ENCODE measurements around the gene CCN2. TPM values are rescaled to one million over a fixed set of nuclear protein-coding genes. Genes with fewer than 3 reads are reported as not detected.
"Not testable (repeated sequence)": the region's sequence is repeated elsewhere in the genome, so short reads cannot be mapped to it uniquely, and the experiment has no call there.

Gene CCN2
- total RNA-seq, 1 donor from 2014 or later: 1,296 TPM

DNA sequence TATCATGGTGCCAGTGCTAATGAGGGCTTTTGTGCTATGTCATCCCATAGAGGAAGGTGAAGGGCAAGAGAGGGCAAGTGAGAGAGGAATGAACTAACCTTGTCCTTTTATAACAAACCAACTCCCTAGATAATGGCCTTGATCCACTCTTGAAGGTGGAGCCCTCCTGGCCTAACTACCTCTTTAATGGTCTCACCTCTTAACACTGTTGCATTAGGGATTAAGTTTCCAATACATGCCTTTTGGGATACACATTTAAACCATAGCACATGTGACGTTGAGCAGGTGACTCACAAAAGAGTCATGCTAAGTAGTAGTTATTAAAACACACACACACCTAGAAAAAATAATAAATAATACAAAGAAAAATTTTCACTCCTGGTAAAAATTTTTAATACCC is 36.9 kb downstream of the CCN2 start:
- no peak overlapping the region for H3K4me3 Mint-ChIP-seq (ENCODE audit: unreplicated experiment)

DNA sequence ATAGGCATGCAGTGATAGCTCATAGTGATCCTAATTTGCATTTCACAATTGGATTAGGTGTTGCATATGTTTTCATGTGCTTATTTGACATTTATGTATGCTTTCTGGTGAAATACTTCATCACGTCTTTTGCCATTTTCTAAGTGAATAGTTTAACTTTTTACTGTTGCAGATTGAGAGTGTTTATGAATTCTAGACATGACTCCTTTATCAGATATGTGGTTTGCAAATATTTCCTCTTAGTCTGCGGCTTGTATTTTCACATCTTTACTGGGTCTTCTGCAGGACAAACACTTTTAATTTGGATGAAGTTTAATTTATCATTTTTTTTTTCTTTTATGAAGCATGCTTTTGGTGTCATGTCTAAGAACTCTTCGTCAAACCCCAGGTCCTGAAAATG is 39.2 kb downstream of the CCN2 start:
- H3K4me3 Mint-ChIP-seq (ENCODE audit: unreplicated experiment): no peak overlapping the region
- no peak for DNase-seq (ENCODE audit: low spot score)
- H3K27ac Mint-ChIP-seq (ENCODE audit: unreplicated experiment): no peak overlapping the region
- no peaks in the 10 kb centered on the region for H3K27me3 Mint-ChIP-seq (ENCODE audit: low read depth)
- H3K9me3 Mint-ChIP-seq (ENCODE audit: low read depth): no peaks in the 10 kb centered on the region
- no peaks in the 10 kb centered on the region for H3K36me3 Mint-ChIP-seq (ENCODE audit: low read depth)
- TF ChIP-seq, protein P1, sequence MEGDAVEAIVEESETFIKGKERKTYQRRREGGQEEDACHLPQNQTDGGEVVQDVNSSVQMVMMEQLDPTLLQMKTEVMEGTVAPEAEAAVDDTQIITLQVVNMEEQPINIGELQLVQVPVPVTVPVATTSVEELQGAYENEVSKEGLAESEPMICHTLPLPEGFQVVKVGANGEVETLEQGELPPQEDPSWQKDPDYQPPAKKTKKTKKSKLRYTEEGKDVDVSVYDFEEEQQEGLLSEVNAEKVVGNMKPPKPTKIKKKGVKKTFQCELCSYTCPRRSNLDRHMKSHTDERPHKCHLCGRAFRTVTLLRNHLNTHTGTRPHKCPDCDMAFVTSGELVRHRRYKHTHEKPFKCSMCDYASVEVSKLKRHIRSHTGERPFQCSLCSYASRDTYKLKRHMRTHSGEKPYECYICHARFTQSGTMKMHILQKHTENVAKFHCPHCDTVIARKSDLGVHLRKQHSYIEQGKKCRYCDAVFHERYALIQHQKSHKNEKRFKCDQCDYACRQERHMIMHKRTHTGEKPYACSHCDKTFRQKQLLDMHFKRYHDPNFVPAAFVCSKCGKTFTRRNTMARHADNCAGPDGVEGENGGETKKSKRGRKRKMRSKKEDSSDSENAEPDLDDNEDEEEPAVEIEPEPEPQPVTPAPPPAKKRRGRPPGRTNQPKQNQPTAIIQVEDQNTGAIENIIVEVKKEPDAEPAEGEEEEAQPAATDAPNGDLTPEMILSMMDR (IDR thresholded peaks at IDR 0.05): no peak
- H3K4me1 Mint-ChIP-seq (ENCODE audit: low read depth): peaks cover 4% of the 10 kb centered on the region

More for the DNA sequence above, 36.9 kb downstream of the CCN2 start:
- no peaks in the 10 kb centered on the region for H3K9me3 Mint-ChIP-seq (ENCODE audit: low read depth)
- H3K4me1 Mint-ChIP-seq (ENCODE audit: low read depth): peaks cover 12% of the 10 kb centered on the region
- no peaks in the 10 kb centered on the region for H3K27me3 Mint-ChIP-seq (ENCODE audit: low read depth)
- H3K27ac Mint-ChIP-seq (ENCODE audit: unreplicated experiment): no peak overlapping the region
- DNase-seq (ENCODE audit: low spot score): no peak
- TF ChIP-seq, protein P1 (IDR thresholded peaks at IDR 0.05): no peak
- no peaks in the 10 kb centered on the region for H3K36me3 Mint-ChIP-seq (ENCODE audit: low read depth)

DNA sequence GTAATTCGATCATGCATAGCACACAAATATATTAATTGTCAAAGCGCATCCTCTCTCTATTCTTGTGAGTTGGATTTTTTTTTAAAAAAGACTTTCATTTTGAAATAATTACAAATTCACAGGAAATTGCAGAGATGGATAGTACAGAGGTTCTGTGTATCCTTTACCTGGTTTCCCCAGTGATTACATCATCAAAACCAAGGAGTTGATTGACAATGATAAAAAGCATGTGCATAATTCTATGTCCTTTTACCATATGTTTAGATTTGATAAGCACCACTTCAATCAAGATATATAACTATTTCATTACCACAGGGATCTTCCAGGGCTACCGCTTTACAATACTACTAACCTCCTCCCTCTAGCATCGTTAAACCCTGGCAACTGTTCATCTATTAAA is 40.2 kb downstream of the CCN2 start:
- Mint-ChIP-seq H3K27ac (ENCODE audit: unreplicated experiment) (no peak overlapping the region), H3K36me3 (ENCODE audit: low read depth) (no peaks in the 10 kb centered on the region), H3K4me3 (ENCODE audit: unreplicated experiment) (no peak overlapping the region), H3K9me3 (ENCODE audit: low read depth) (no peaks in the 10 kb centered on the region), H3K4me1 (ENCODE audit: low read depth) (peaks cover 3% of the 10 kb centered on the region), H3K27me3 (ENCODE audit: low read depth) (no peaks in the 10 kb centered on the region)
- DNase-seq (ENCODE audit: low spot score): no peak
- TF ChIP-seq, protein P1 (IDR thresholded peaks at IDR 0.05): no peak

DNA sequence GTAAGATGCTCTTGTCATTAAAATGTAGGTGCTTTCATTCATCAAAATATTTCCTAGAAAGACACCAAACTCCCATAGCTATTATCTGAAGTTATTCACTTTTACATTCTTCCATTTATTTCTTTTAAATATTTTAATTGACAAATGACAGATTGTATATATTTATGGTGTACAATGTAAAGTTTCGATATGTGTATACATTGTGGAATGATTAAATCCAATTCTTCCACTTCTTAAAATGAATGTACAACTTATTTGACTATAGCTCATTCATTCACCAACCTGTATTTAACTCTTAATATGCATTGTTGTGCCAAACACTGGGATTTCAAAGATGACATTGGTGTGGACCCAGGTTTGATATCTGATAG is 41.0 kb downstream of the CCN2 start:
- Mint-ChIP-seq H3K4me1 (ENCODE audit: low read depth) (peaks cover 3% of the 10 kb centered on the region), H3K27ac (ENCODE audit: unreplicated experiment) (no peak overlapping the region), H3K9me3 (ENCODE audit: low read depth) (no peaks in the 10 kb centered on the region), H3K4me3 (ENCODE audit: unreplicated experiment) (no peak overlapping the region), H3K27me3 (ENCODE audit: low read depth) (no peaks in the 10 kb centered on the region), H3K36me3 (ENCODE audit: low read depth) (no peaks in the 10 kb centered on the region)
- TF ChIP-seq, protein P1 (IDR thresholded peaks at IDR 0.05): peak; percentile 65
- DNase-seq (ENCODE audit: low spot score): no peak

DNA sequence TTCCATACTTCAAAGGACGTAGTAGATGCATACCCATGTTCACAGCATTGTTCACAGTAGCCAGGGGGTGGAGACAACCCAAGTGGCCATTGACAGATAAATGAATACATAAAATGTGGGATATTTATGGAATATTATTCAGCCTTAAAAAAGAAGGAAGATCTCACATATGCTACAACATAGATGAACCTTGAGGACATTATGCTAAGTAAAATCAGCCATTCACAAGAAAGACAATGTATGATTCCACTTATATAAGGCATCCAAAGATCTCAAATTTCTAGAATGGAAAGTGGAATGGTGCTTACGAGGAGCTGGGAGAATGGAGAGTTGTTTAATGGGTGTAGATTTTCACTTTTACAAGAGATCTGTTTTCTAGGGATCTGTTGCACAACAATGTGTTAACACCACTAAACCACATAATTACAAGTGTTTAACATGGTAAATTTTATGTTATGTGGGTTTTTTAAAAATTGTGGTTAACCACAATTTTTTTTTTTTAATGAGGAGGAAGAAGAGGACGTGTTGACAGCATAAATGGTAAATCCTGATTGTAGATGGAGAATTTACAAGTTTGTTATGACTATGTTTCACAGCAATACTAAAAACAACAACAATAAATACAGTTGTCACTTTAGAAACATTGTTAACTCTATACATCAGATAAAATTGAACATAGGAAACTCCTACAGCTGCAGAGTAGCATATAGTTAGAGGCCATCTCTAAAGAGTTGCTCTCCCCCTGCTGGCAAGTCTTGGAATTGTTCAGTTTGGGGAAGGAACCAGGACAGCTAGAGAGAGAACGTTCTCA is 41.6 kb downstream of the CCN2 start:
- H3K36me3 Mint-ChIP-seq (ENCODE audit: low read depth): no peaks in the 10 kb centered on the region
- H3K4me1 Mint-ChIP-seq (ENCODE audit: low read depth): peaks cover 3% of the 10 kb centered on the region
- TF ChIP-seq, protein P1 (IDR thresholded peaks at IDR 0.05): peak; percentile 96
- H3K27me3 Mint-ChIP-seq (ENCODE audit: low read depth): no peaks in the 10 kb centered on the region
- DNase-seq (ENCODE audit: low spot score): no peak
- H3K27ac Mint-ChIP-seq (ENCODE audit: unreplicated experiment): no peak overlapping the region
- no peak overlapping the region for H3K4me3 Mint-ChIP-seq (ENCODE audit: unreplicated experiment)
- no peaks in the 10 kb centered on the region for H3K9me3 Mint-ChIP-seq (ENCODE audit: low read depth)

DNA sequence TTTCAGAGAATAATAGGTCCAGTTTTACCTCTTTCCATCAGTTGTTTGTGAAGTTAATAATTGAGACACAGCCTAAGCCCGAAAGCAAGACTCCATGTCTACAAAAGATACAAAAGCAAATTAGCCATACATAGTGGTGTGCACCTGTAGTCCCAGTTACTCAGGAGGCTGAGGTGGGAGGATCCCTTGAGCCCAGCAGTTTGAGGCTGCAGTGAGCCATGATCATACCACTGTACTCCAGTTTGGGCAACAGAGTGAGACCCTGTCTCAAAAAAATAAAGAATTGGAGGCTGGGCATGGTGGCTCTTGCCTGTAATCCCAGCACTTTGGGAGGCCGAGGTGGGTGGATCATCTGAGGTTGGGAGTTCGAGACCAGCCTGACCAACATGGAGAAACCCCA is 42.4 kb downstream of the CCN2 start:
- H3K4me1 Mint-ChIP-seq (ENCODE audit: low read depth); H3K27ac Mint-ChIP-seq (ENCODE audit: unreplicated experiment); H3K9me3 Mint-ChIP-seq (ENCODE audit: low read depth); H3K27me3 Mint-ChIP-seq (ENCODE audit: low read depth); H3K36me3 Mint-ChIP-seq (ENCODE audit: low read depth); H3K4me3 Mint-ChIP-seq (ENCODE audit: unreplicated experiment); DNase-seq (ENCODE audit: low spot score): not testable (repeated sequence)

DNA sequence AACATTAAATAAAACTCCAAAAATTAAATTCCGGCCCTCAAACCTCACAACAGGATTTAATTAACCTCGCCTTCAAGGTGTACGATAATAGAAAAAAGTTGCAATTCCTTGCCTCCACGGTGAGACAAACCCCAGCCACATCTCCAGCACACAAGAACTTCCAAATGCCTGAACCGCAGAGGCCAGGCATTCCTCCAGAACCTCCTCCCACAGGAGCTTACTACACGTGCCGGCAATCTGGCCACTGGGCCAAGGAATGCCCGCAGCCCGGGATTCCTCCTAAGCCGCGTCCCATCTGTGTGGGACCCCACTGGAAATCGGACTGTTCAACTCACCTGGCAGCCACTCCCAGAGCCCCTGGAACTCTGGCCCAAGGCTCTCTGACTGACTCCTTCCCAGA is 47.4 kb downstream of the CCN2 start:
- H3K4me3 Mint-ChIP-seq (ENCODE audit: unreplicated experiment); H3K27ac Mint-ChIP-seq (ENCODE audit: unreplicated experiment); H3K9me3 Mint-ChIP-seq (ENCODE audit: low read depth): not testable (repeated sequence)

DNA sequence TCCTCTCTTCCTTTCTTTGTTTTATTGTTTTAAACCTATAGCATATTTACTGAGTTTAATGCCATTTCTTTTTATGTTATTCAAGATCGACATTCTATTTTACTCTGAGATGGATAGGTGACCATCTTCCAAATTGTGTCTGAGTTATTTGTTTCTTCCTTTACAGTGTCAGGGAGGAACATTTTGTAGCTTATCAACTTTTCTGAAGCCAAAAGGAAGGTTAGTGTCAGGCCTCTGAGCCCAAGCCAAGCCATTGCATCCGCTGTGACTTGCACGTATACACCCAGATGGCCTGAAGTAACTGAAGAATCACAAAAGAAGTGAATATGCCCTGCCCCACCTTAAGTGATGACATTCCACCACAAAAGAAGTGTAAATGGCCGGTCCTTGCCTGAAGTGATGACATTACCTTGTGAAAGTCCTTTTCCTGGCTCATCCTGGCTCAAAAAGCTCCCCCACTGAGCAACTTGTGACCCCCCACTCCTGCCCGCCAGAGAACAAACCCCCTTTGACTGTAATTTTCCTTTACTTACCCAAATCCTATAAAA is 49.8 kb downstream of the CCN2 start:
- not testable (repeated sequence) for H3K36me3 Mint-ChIP-seq (ENCODE audit: low read depth); DNase-seq (ENCODE audit: low spot score); H3K4me1 Mint-ChIP-seq (ENCODE audit: low read depth); H3K27ac Mint-ChIP-seq (ENCODE audit: unreplicated experiment); H3K4me3 Mint-ChIP-seq (ENCODE audit: unreplicated experiment)
- H3K9me3 Mint-ChIP-seq (ENCODE audit: low read depth): peaks cover 15% of the 10 kb centered on the region
- H3K27me3 Mint-ChIP-seq (ENCODE audit: low read depth): peaks cover 25% of the 10 kb centered on the region

More for the DNA sequence above, 47.4 kb downstream of the CCN2 start:
- not testable (repeated sequence) for DNase-seq (ENCODE audit: low spot score); H3K4me1 Mint-ChIP-seq (ENCODE audit: low read depth); H3K36me3 Mint-ChIP-seq (ENCODE audit: low read depth)
- peaks cover 25% of the 10 kb centered on the region for H3K27me3 Mint-ChIP-seq (ENCODE audit: low read depth)

Data from chondrocyte (in vitro differentiated cells).